Mucosa of rectum (tissue), 2 donors: ENCODE results near the gene IZUMO4.

ENCODE experiments used
- H3K27ac ChIP-seq, 2 donors: one replicate each; pipeline ENCODE4 v1.7.0; 2013; ENCODE audit warnings: inconsistent platforms in 2 of 2, low read depth in 2 of 2, low read length in 2 of 2
- H3K27me3 ChIP-seq, 2 donors: one replicate each; pipeline ENCODE4 v1.7.0; 2013; ENCODE audit warnings: low read length in 2 of 2; ENCODE audit not compliant: control insufficient read depth in 2 of 2, insufficient read depth in 2 of 2
- H3K36me3 ChIP-seq, 2 donors: one replicate each; pipeline ENCODE4 v1.7.0; 2013; ENCODE audit warnings: low read length in 2 of 2; ENCODE audit not compliant: control insufficient read depth in 2 of 2, insufficient read depth in 2 of 2
- H3K4me1 ChIP-seq, 2 donors: one replicate each; pipeline ENCODE4 v1.7.0; 2013; ENCODE audit warnings: low read length in 2 of 2, mild to moderate bottlenecking in 1 of 2; ENCODE audit not compliant: control insufficient read depth in 2 of 2, insufficient read depth in 2 of 2
- H3K4me3 ChIP-seq, 2 donors: one replicate each; pipeline ENCODE4 v1.7.0; 2013; ENCODE audit warnings: low read length in 2 of 2
- H3K9ac ChIP-seq, 2 donors: one replicate each; pipeline ENCODE4 v1.7.0; 2013; ENCODE audit warnings: low read length in 2 of 2, low read depth in 1 of 2, mild to moderate bottlenecking in 1 of 2
- H3K9me3 ChIP-seq, 2 donors: one replicate each; pipeline ENCODE4 v1.7.0; 2013; ENCODE audit warnings: low read length in 2 of 2; ENCODE audit not compliant: control insufficient read depth in 2 of 2
- donor health status: healthy.
- donor health status: Normal muscosa, but diverticular disease.

IZUMO4 gene, protein sequence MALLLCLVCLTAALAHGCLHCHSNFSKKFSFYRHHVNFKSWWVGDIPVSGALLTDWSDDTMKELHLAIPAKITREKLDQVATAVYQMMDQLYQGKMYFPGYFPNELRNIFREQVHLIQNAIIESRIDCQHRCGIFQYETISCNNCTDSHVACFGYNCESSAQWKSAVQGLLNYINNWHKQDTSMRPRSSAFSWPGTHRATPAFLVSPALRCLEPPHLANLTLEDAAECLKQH

DNA sequence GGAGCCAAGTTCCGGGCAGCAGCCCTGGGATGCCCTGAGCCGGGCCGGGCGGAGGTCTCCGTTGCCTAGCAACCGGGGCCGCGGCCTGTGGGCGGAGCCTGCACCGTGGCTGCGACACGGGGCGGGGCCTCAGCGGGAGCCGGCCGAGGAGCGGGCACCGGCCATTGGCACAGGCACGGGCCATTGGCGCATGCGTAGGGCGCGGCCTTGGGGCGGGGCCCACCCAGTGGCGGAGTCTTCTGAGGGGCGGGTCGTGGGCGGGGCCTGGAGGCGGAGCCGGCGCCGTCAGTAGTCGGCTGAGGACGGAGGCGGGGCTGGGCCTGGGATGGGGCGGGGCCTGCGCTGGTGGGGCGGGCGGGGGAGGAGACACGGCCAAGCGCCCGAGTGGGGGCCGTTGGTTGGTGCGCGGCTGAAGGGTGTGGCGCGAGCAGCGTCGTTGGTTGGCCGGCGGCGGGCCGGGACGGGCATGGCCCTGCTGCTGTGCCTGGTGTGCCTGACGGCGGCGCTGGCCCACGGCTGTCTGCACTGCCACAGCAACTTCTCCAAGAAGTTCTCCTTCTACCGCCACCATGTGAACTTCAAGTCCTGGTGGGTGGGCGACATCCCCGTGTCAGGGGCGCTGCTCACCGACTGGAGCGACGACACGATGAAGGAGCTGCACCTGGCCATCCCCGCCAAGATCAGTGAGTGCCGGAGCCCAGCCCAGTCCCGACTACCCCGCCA is at the start of gene IZUMO4:
TSS of gene IZUMO4 (plus strand) at position 436 of the 723 bp plus-strand sequence. CDS start at position 467, 31 bp downstream.
- H3K36me3 ChIP-seq, result peaks cover 14 to 18% of the 10 kb centered on the region in 2 donors
- no peaks in the 10 kb centered on the region for H3K27me3 ChIP-seq
- peak within 1 kb of the TSS; percentile 97 to 99 for H3K27ac ChIP-seq
- H3K4me3 ChIP-seq, result peak within 1 kb of the TSS; percentile 77 to 85
- H3K9me3 ChIP-seq, result no peaks in the 10 kb centered on the region
- H3K4me1 ChIP-seq, result peaks cover 19 to 23% of the 10 kb centered on the region in 2 donors
- H3K9ac ChIP-seq, result peak within 1 kb of the TSS; percentile 52 to 90

- no peak overlapping the region for H3K9ac ChIP-seq
- H3K27ac ChIP-seq, result peak overlapping the region; percentile 32 to 38
- peaks cover 57 to 63% of the 10 kb centered on the region in 2 donors for H3K4me1 ChIP-seq
- no peaks in the 10 kb centered on the region for H3K27me3 ChIP-seq
- peaks cover 30 to 40% of the 10 kb centered on the region in 2 donors for H3K36me3 ChIP-seq
- H3K9me3 ChIP-seq, result no peaks in the 10 kb centered on the region
- H3K4me3 ChIP-seq, result no peak overlapping the region
Measured at GRCh38 chr19:2047076-2047448, 49.7 kb upstream of the IZUMO4 start.

DNA sequence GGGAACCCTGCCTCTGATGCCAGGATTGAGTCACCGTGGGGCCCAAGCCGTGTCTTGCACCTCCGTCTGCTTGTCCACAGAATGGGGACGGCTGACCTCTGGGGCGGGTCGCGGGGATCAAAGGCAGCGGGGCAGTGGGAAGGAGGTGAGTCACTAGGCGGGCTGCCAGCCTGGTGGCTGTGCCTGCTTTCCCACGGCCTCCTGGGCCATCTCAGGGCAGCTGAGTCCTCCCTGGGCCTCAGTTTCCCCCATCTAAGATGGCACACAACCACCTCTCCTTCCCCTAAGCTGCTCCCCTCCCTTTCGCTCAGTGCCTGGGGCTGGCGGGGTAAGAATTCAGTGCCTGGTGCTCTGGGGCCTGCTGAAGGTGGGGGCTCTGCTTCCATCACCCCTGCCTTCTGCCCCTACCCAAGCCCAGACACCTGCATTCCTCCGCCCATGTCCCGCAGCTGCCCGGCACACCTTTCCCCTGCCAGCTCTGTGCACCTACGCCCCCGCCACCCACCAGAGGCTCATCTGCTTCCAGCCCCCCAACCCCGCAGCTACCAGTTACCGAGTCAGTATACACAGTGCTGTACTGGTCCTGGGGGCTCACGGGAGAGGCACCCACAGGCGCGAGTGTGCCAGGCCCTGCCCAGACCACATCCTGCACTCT is 49.1 kb upstream of the IZUMO4 start:
- Histone ChIP-seq H3K27ac (peak overlapping the region; percentile 32 to 38), H3K36me3 (peaks cover 28 to 37% of the 10 kb centered on the region in 2 donors), H3K4me1 (peaks cover 58 to 64% of the 10 kb centered on the region in 2 donors), H3K9me3 (no peaks in the 10 kb centered on the region), H3K4me3 (peak overlapping the region in 1 of 2 donors; percentile 2), H3K27me3 (no peaks in the 10 kb centered on the region), H3K9ac (peak overlapping the region in 1 of 2 donors; percentile 93)

GRCh38 chr19:2048104-2048958 is 48.4 kb upstream of the IZUMO4 start:
- Histone ChIP-seq H3K27me3 (no peaks in the 10 kb centered on the region), H3K27ac (peak overlapping the region; percentile 92 to 99), H3K4me1 (peaks cover 51 to 57% of the 10 kb centered on the region in 2 donors), H3K4me3 (peak overlapping the region; percentile 88 to 97), H3K9me3 (no peaks in the 10 kb centered on the region), H3K36me3 (peaks cover 21 to 35% of the 10 kb centered on the region in 2 donors), H3K9ac (peak overlapping the region; percentile 93 to 95)

GRCh38 chr19:2048959-2049740 is 47.6 kb upstream of the IZUMO4 start:
- peaks cover 17 to 29% of the 10 kb centered on the region in 2 donors for H3K36me3 ChIP-seq
- H3K27me3 ChIP-seq, result no peaks in the 10 kb centered on the region
- H3K4me3 ChIP-seq, result peak overlapping the region; percentile 88 to 97
- peaks cover 47 to 57% of the 10 kb centered on the region in 2 donors for H3K4me1 ChIP-seq
- no peaks in the 10 kb centered on the region for H3K9me3 ChIP-seq
- H3K9ac ChIP-seq, result peak overlapping the region; percentile 93 to 95
- peak overlapping the region; percentile 92 to 99 for H3K27ac ChIP-seq

DNA sequence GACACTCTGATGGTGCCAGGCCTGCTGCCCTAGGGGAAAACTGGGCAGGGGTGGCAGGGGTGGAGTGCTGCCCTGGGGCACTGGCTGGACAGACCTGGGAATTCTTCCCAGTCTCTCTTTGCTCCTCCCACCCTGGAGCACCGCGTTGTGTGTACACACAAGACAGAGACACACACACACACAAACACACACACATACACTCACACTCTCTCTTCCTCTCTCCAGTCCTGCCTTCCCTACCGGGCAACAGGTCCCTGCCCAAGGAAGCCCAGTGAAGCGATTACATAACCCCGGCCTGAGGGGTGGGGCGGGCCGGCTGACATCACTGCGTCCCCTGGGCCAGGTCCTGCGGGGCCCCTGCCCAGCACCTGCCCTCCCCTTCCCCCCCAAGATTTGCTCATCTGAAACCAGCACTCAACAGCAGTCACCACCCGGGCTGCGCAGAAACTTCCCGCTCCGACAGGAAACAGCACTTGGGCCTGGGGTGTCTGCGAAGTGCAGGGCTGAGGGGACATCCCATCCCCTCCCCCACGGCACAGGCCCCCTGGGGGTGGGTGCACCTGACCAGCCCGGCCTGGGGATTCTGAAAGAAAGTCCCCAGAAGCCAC is 46.9 kb upstream of the IZUMO4 start:
- Histone ChIP-seq H3K27ac (peak overlapping the region; percentile 92 to 99), H3K4me1 (peaks cover 48 to 58% of the 10 kb centered on the region in 2 donors), H3K9me3 (no peaks in the 10 kb centered on the region), H3K4me3 (peak overlapping the region; percentile 88 to 97), H3K36me3 (peaks cover 10 to 23% of the 10 kb centered on the region in 2 donors), H3K27me3 (no peaks in the 10 kb centered on the region), H3K9ac (peak overlapping the region; percentile 93 to 95)

DNA sequence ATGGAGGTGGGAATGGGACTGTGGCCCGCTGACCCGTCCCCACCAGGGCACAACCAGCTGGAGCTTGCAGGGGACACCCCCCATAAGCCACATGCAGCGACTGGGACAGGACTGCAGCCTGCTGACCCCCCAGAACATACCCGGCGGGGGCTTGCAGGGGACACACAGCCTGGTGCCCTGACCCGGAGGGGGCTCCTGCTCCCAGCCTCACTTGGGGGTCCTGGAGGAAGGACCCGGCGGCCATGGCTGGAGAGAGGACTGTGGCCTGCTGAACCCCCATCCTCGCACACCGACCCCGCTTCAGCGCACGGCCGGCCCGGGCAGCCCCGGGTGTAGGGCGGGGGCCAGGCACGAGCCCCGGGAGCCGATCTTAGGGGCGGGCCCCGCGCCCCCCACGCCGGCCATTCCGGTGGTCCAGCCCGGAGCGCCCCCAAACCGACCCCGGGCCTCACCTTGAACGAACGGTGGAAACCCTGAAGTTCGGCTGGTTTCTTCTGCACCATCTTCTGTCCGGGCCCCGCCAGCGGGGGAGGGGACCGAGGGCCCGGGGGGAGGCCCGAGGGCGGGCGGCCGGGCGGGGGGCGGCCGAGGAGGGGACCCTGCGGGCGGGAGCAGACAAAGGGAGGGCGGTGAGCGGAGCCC is 46.2 kb upstream of the IZUMO4 start:
- H3K4me1 ChIP-seq, result peaks cover 53 to 60% of the 10 kb centered on the region in 2 donors

DNA sequence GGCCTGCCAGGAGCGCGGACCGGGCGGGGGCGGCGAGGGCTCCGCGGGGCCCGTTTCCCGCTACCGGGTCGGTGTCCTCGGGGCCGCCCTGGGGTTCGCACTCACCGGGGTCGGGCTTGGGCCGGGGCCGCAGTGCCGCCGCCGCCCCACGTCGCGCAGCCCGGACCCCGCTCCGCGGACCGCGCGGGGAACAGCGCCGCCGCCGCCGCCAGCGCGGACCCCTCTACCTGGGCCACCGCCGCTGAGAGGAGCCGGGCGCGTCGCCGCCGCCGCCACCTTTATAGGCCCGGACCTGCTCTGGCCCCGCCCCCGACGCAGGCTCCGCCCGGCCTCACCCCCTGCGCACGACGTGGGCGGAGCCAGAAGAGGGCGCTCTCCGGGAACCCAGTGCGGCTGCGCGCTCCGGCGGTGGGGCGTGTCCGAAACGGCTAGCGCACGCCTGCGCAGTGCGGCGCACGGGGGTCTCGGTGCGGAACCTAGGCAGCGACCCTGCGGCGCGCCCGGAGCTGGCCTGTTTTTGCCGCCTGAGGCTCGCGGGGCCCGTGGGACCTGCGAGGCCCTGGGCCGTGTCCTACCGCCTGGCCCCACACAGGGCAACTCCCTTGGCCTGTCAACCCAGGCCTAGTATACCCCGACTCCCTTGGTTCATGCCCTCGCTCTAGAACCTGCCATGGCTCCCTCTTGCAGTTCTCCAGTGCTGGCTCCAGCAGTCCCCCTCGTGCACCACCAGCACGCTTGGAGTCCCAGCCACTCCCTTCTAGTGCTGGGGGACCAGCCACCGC is 45.5 kb upstream of the IZUMO4 start, which contains the start of gene MKNK2:
TSS of gene MKNK2 (minus strand) at position 254 of the 782 bp plus-strand sequence. CDS start 393 bp downstream, outside the sequence.
- Histone ChIP-seq H3K4me1 (peaks cover 60 to 63% of the 10 kb centered on the region in 2 donors), H3K27ac (peak within 1 kb of the TSS; percentile 92 to 99), H3K9me3 (no peaks in the 10 kb centered on the region), H3K36me3 (peaks cover 8 to 13% of the 10 kb centered on the region in 2 donors), H3K27me3 (no peaks in the 10 kb centered on the region), H3K9ac (peak within 1 kb of the TSS; percentile 93 to 95), H3K4me3 (peak within 1 kb of the TSS; percentile 88 to 97)

More for the DNA sequence above, 46.2 kb upstream of the IZUMO4 start:
- H3K9me3 ChIP-seq, result no peaks in the 10 kb centered on the region
- H3K36me3 ChIP-seq, result peaks cover 8 to 18% of the 10 kb centered on the region in 2 donors
- H3K27me3 ChIP-seq, result no peaks in the 10 kb centered on the region
- H3K27ac ChIP-seq, result peak overlapping the region; percentile 92 to 99
- H3K9ac ChIP-seq, result peak overlapping the region; percentile 93 to 95
- H3K4me3 ChIP-seq, result peak overlapping the region; percentile 88 to 97
